GM12873 (cell line): Measurements from ENCODE around the gene SEC14L6.

Experiments
- TF ChIP-seq, protein P1 (sequence below): IDR thresholded peaks from 2 replicates; pipeline ENCODE4 v1.5.1; 2012; ENCODE audit warnings: low read depth, mild to moderate bottlenecking, moderate library complexity, low read length, control low read depth; ENCODE audit not compliant: insufficient read depth; ENCODE audit errors: missing control alignments

The SEC14L6 gene

DNA sequence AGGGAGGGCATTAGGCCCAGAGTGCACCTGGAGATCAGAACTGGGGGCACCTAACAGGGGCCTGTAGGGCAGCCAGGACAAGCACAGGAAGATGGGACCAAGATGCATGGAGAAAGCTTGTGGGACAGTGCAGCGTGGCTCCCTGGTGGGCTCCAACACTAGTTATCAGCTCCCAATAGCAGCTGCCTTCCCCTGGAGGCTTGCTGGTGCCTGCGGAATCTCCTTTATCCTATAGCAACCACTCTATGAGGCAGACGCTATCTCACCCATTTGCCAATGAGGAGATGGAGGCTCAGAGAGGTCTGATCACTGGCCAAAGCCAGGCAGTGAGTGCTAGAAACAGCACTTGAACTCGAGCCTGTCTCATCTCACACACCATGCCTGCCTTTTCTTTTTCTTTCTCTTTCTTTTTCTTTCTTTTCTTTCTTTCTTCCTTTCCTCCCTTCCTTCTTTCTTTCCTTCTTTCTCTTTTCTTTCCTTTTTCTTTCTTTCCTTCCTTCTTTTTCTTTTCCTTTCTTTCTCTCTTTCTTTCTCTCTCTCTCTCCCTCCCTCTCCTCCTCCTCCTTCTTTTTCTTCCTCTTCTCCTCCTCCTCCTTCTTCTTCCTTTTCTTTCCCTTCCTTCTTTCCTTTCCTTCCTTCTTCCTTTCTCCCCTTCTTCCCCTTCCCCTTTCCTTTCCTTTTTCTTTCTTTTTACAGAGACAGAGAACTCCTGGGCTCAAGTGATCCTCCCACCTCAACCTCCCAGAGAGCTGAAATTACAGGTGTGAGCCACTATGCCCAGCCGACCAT, 25.0 kb downstream of the SEC14L6 start:
- TF ChIP-seq, protein P1, sequence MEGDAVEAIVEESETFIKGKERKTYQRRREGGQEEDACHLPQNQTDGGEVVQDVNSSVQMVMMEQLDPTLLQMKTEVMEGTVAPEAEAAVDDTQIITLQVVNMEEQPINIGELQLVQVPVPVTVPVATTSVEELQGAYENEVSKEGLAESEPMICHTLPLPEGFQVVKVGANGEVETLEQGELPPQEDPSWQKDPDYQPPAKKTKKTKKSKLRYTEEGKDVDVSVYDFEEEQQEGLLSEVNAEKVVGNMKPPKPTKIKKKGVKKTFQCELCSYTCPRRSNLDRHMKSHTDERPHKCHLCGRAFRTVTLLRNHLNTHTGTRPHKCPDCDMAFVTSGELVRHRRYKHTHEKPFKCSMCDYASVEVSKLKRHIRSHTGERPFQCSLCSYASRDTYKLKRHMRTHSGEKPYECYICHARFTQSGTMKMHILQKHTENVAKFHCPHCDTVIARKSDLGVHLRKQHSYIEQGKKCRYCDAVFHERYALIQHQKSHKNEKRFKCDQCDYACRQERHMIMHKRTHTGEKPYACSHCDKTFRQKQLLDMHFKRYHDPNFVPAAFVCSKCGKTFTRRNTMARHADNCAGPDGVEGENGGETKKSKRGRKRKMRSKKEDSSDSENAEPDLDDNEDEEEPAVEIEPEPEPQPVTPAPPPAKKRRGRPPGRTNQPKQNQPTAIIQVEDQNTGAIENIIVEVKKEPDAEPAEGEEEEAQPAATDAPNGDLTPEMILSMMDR = no peak

DNA sequence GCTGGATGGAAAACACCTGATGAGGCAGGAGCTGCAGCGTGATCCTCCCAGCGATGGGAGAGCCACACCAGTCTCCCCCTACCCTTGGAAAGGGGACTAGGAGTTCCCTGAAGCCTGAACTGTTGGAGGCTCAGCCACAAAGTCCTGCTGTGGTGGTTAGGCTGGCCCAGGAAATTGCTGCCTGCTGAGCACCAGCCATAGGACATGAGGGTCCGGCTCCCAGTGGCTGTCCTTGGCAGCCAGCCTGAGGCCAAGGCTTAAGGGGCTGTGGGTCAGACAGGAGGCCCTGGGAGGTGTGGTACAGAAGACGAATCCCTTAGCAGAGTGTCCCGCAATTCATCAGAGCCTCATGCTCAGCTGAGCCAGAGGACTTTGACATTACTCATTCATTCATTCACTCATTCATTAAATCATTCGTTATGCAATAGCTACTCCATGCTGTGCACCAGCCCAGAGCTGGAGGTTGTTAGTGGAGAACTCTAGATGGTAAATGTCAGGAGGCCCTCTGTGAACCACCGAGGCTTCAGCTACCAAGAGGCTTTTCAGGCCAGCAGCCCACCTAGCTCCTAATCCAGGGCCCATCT, 26.6 kb downstream of the SEC14L6 start:
- TF ChIP-seq, protein P1 = no peak

DNA sequence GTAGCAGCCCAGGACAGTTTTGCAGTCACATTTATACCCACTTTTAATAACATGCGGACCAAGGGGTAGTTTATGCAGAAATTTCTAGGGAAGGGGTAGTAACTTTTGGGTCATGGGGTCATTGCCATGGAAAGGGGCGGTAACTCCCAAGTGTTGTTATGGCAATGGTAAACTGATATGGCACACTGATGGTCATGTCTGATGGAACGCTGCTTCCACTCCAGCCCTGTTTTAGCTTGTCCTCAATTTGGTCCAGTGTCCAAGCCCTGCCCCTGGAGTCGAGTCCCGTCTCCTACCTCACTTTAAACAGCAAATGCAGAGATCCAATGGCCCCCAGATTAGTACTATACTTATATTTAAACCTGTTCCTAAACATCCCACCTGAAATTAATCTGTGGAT, 29.8 kb downstream of the SEC14L6 start:
- TF ChIP-seq, protein P1 = no peak

DNA sequence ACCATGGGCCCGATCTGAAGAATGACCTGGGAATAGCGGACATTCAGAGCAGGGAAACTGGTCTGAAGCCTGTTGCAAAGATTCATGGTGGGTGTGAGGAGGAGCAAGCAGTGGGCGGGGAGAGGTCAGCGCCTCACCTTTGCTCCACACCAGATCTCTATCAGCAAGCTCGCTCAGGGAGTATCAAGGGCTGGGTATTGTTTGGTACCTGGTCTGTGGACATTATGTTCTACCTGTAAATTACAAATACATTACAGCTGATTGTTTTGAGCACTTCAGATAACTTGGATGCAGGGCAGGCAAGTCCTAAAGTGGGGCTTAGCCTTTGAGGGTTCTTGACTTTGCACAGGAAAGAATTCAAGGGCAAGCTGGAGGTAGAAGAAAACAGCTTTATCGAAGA, 30.3 kb downstream of the SEC14L6 start:
- TF ChIP-seq, protein P1 = no peak

DNA sequence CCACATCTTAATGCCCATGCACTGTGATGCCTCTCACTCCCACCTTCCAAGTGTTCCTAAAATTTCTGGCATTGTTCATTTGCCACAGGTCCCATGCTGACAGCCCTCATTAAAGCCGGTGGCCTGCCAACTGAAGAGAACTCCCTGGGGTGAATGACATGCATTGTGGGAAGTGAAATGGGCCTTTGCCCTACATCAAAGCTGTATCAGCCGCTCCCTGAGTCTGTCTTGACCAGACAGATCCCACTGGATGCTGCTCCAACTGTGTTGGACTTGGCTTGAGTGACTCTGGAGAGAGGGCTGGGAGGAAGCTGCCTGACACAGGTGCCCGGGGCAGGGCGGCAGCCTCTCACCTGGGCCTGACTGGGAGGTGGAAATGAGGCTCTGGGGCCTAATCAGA, 32.3 kb downstream of the SEC14L6 start:
- TF ChIP-seq, protein P1 = no peak

DNA sequence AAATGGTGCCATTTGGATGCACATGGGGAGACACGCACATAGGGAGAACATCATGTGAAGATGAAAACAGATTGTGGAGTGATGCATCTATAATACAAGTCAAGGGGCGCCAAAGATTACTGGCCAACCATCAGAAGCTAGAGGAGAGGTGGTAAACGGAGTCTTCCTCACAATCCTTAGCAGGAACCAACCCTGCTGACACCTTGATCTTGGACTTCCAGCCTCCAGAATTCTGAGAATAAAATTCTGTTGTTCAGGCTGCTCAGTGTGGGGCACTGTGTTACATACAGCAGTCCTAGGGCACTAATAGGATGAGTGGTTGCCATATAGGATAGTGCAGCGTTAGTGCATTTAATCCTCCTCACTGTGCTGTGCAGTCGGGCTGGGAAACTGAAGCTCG, 33.1 kb downstream of the SEC14L6 start:
- TF ChIP-seq, protein P1 = no peak

DNA sequence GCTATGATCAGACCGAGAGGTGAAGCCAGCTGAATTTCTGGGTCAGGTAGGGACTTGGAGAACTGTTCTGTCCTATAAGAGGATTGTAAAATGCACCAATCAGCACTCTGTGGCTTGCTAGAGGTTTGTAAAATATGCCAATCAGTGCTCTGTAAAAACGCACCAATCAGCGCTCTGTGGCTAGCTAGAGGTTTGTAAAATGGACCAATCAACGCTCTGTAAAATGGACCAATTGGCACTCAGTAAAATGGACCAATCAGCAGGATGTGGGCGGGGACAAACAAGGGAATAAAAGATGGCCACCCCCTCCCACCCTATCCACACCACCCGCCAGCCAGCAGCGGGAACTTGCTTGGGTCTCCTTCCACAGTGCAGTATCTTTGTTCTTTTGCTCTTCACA, 34.6 kb downstream of the SEC14L6 start:
- TF ChIP-seq, protein P1 = no peak
